ENCODE results near the gene RALGAPA2.

Gene RALGAPA2

GRCh38 chr20:20630551-20630950 is 81.9 kb downstream of the RALGAPA2 start:
- no peak for DNase-seq (ENCODE audit: low read depth)

- no peak for DNase-seq (ENCODE audit: low read depth)
Observed at GRCh38 chr20:20629556-20630188, 82.8 kb downstream of the RALGAPA2 start.

GRCh38 chr20:20628314-20628713 is 84.1 kb downstream of the RALGAPA2 start:
- DNase-seq (ENCODE audit: low read depth): no peak

GRCh38 chr20:20627471-20627870 is 85.0 kb downstream of the RALGAPA2 start:
- no peak for DNase-seq (ENCODE audit: low read depth)

- no peak for DNase-seq (ENCODE audit: low read depth)
Observed at GRCh38 chr20:20624914-20625313, 87.5 kb downstream of the RALGAPA2 start.

GRCh38 chr20:20621195-20621594 is 91.2 kb downstream of the RALGAPA2 start:
- DNase-seq (ENCODE audit: low read depth): no peak

GRCh38 chr20:20614391-20614790 is 98.1 kb downstream of the RALGAPA2 start:
- DNase-seq (ENCODE audit: low read depth): no peak

GRCh38 chr20:20612251-20612650 is 100.2 kb downstream of the RALGAPA2 start:
- DNase-seq (ENCODE audit: low read depth): no peak

- DNase-seq (ENCODE audit: low read depth): no peak
Observed at GRCh38 chr20:20611167-20611566, 101.3 kb downstream of the RALGAPA2 start.

GRCh38 chr20:20609522-20609921 is 102.9 kb downstream of the RALGAPA2 start:
- no peak for DNase-seq (ENCODE audit: low read depth)

GRCh38 chr20:20608641-20609040 is 103.8 kb downstream of the RALGAPA2 start:
- DNase-seq (ENCODE audit: low read depth): no peak

GRCh38 chr20:20608041-20608440 is 104.4 kb downstream of the RALGAPA2 start:
- DNase-seq (ENCODE audit: low read depth): no peak

- no peak for DNase-seq (ENCODE audit: low read depth)
Observed at GRCh38 chr20:20606881-20607280, 105.6 kb downstream of the RALGAPA2 start.

- no peak for DNase-seq (ENCODE audit: low read depth)
Observed at GRCh38 chr20:20606050-20606449, 106.4 kb downstream of the RALGAPA2 start.

GRCh38 chr20:20604907-20605306 is 107.5 kb downstream of the RALGAPA2 start:
- no peak for DNase-seq (ENCODE audit: low read depth)

- no peak for DNase-seq (ENCODE audit: low read depth)
Observed at GRCh38 chr20:20604357-20604756, 108.1 kb downstream of the RALGAPA2 start.

GRCh38 chr20:20603339-20603990 is 109.0 kb downstream of the RALGAPA2 start:
- DNase-seq (ENCODE audit: low read depth): no peak

GRCh38 chr20:20597966-20598365 is 114.5 kb downstream of the RALGAPA2 start:
- DNase-seq (ENCODE audit: low read depth): no peak

GRCh38 chr20:20594171-20594530 is 118.3 kb downstream of the RALGAPA2 start:
- DNase-seq (ENCODE audit: low read depth): no peak

GRCh38 chr20:20593447-20594170 is 118.8 kb downstream of the RALGAPA2 start:
- DNase-seq (ENCODE audit: low read depth): no peak

GRCh38 chr20:20585146-20585545 is 127.3 kb downstream of the RALGAPA2 start:
- DNase-seq (ENCODE audit: low read depth): no peak

- no peak for DNase-seq (ENCODE audit: low read depth)
Observed at GRCh38 chr20:20582734-20583133, 129.7 kb downstream of the RALGAPA2 start.

- DNase-seq (ENCODE audit: low read depth): no peak
Observed at GRCh38 chr20:20580139-20580538, 132.3 kb downstream of the RALGAPA2 start.

All from stimulated activated CD4-positive, alpha-beta T cell treated with anti-CD3 and anti-CD28 coated beads, Interleukin-2, amount 100 ng/mL, for 4 hours (primary cell).